Activated naive CD4-positive, alpha-beta T cell treated with Interleukin-2 at 50 U/mL for 16 hours (primary cell): Measurements from ENCODE around the gene NOXRED1.
A peak's percentile ranks its signal among the peaks of the same experiment; 100 is the strongest.

Experiments used
- DNase-seq: peaks from one replicate; pipeline ENCODE4 v3.0.0-alpha.2; 2020

The NOXRED1 gene

DNA sequence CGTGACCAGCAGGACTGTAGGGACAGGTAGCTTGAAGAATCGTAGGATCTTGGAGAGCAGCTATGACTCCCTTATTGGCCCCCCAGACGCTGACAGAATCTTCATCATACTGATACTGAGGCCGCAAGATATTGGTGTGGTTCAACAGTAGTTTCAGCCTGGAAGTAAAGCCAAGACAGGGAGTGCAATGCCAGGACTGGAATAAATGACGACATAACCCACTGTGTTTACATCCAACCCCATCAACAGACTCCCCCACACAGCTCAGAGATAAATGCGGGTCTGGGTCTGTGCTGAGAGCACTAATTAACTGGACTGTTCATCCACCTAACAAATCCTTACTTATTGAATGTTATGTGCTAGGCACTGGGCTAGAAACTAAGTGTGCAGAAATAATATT is 16.6 kb downstream of the NOXRED1 start:
- DNase-seq: no peak

DNA sequence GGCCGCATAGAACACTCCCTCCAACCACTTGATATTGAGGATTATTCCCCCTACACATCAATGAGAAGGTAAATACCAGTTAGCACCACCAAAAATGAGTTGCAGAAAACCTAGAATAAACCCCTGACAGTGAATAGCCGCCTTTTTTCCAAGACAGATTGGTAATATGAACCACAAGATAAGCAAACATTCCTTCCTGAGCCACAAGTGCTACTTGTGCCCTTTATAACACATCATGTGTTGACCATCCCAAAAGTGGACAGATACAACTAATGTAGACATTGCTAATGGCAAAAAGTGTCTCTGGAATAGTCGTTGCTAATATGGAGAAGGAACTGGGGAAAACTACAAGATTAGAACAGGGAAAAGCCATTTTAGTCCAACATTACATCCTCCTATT is 17.2 kb downstream of the NOXRED1 start:
- no peak for DNase-seq

DNA sequence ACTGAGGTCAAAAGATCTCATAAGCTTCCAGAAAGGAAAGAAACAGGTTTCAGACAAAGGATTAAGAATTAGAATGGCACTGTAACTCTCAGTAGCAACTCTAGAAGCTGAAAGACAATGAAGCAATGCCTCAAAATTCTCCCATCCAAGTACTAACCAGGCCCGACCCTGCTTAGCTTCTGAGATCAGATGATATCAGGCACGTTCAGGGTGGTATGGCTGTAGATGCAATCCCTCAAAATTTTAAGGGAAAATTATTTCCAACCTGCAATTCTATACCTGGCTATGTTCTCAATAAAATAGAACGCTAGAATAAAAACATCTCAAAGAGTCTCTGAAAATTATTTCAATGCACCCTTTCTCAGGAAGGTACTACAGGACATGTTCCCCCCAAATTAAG is 19.6 kb downstream of the NOXRED1 start:
- DNase-seq: no peak

DNA sequence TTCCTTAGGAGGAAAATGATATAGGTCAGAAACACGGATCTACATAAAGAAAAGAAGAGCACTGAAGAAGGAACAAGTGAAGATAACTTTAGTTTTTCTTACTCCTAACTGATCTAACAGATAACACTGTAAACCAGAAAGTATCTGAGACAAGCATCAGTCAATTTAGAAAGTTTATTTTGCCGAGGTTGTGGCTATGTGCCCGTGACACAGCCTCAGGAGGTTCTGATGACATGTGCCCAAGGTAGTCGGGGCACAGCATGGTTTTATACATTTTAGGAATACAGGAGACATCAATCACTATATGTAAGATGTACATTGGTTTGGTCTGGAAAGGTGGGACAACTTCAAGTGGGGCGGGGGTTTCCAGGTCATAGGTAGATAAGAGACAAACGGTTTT is 23.1 kb downstream of the NOXRED1 start:
- DNase-seq: no peak

DNA sequence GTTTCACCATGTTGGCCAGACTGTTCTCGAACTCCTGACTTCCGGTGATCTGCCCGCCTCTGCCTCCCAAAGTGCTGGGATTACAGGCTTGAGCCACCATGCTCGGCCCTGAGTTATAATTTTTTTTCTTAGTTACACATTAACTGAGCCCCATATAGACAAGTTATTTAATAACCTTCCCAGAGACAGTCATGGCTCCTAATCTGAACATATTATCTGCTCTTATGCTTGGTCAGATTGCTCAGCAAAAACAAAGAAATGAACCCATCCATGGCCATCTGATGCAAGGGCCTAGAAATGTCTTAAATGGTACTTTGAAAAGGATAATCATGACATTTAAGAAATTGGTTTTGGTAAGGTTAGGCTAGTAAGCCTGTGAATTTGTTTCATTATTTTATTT is 33.1 kb downstream of the NOXRED1 start:
- no peak for DNase-seq

DNA sequence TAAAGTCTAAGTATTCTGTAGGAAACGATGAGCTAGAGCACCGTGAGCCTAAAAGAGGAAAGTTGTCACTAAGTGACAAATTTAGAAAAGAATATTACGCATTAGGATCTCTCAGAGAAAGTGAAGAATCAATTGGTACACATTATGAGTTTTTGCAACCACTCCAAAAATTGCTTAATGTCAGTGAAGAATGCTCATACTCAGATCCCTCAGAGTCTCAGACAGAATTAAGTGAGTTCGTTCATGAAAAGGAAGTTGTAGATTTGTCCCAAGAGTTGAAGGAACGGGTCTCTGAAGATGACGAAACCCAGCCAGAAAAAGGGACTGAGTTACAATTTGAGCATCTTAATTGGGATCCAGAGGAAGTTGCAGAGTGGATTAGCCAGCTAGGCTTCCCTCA is 44.6 kb downstream of the NOXRED1 start:
- DNase-seq: no peak

DNA sequence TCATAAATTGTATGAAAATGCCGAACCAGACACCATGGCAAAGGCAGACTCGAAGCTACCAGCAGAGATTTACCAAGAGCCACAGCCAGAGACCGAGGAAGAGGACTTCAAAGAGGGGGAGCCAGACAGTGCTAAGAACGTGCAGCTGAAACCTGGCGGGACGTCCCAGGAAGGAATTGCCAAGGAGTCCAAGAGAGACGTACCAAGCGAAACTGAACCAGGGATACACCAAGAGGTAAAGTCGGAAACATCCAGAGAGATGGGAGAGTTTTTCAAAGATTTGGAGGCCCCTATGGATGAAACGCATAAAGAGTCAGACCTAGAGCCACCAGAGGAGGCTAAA is 45.9 kb downstream of the NOXRED1 start:
- DNase-seq: no peak

DNA sequence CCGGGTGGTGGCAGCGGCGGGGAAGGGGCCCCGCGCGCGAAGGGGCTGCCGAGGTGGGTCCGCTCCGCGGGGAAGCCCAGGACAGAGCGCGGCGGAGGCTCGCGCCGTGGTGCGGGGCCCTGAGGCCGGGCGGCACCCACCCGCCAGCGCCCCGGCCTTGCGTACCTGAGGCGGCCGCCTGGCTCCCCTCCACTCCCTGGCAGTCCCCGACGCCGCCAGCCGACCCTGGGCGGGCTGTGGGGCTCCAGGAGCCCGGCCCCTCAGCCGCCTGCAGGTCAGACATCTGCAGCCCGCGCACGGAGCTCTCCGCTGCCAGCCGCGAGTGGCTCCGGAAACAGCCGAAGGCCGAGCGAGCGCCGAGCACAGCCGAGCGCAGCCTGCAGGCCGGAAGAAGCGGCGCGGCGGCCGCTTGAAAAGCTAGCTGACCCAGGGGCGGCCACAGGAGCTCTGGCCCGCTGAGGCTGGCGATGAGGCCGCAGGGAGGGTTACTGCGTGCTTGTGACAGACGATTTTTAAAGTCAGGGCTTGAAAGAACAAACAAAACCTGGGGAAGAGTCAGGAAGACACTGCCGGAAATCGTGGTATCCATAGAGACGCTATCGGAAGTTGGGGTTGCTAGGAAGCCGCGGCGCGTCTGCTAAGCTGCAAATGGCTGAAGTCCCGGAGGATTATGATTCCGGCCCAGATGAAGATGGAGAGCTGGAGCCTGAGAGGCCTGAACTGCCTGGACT is 46.4 kb downstream of the NOXRED1 start, which contains the start of the genes SAMD15 and TMED8:
SAMD15 (plus strand) TSS at position 609 of the 731 bp plus-strand sequence; CDS start at position 649, 40 bp downstream.
TMED8 (minus strand) TSS at position 324 of the 731 bp plus-strand sequence; CDS start at position 283, 41 bp downstream.
- peak; percentile 86 for DNase-seq

DNA sequence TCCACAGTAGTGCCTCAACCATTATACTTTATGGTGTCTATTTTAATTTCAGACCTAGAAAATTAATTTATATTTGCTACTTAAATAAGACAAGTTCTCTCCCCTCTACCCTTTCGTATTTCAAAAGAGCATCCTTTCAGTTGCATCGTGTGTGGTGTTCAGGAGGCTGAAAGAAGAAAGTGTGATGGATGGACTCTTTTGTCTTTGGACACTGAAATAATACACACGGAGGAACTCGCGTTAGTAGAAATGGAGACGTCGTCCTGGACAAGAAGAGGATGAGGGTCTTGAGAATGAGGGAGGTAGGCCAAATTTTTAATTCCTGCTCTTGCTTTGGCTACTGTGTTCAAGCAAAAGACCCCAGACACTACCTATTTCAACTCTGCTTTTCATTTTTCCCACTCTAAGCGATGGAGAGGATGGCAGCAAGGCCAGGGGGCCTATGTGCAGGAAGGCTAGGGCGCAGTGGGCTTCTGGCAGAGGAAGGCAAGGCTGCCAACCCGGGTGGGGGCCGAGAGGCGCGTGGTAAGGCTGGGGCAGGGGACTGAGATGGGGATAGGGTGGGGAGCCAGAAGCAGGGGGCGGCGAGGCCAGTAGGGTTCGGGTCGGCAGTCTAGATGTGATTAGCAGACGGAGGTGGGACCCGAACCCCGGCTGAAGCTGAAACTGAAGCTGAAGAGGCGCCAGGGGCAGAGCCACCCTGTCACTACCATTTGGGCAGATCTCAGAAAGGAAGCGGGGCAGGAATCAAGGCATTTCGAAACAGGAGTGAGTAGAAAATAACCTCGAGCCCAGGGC is 47.2 kb downstream of the NOXRED1 start:
- peak; percentile 43 for DNase-seq

DNA sequence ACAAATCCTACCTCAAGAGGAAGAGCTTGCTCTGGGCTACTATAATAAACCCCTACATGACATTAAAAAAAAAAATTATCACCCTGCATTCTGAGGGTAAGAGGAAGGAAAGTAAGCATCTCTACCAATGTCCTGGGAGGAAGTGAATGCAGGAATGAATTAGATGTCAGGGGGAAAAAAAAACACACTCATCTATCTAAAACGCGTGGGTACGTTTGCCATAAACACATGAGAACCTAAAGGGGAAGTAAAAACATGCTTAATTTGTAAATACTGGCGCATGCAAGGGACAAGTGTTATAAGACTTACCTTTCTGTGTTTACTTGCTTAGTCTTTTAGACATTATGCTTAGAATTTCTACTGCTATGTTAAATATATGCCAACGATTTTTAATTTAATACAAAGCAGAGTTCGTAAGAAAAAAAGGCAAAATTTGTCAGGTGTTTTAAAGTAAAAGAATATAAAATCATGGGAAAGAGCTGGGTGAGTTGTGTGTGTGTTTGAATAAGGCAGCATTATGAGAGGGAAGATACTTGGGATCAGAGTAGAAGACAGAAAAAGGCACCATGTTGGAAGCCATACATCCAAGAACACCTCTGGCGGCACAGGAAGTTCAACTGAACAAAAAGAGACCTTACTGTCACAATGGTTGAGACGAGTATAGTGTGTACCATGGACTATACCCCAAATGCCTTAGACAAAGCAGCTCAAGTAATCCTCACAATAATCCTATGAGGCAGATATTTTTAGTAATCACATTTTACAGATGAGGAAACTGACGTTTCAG is 48.0 kb downstream of the NOXRED1 start:
- no peak for DNase-seq

DNA sequence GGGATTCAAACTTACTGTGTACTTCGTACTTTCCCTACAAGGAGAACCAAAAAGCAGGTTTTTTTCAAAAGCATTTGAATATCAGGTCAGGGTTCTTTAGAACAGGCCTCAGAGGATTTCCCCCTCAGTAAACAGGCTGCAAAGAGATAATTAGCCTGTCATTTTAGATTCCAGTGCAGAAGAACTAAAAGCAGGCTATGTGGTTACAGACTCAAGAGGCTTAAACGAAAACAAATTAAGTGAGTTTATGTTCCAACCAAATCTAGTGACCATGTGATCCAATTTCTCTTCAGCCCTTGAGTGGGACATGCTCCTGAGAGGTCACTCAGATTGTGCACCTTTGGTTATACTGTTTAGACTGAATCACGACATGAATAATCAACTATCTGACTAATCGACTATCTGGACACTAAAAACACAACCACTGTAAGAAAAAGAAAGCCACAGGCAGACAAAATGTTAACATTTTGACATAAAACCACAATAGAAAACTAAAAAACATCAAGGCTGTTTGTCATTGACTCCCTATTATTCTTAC is 51.0 kb downstream of the NOXRED1 start:
- DNase-seq: no peak

DNA sequence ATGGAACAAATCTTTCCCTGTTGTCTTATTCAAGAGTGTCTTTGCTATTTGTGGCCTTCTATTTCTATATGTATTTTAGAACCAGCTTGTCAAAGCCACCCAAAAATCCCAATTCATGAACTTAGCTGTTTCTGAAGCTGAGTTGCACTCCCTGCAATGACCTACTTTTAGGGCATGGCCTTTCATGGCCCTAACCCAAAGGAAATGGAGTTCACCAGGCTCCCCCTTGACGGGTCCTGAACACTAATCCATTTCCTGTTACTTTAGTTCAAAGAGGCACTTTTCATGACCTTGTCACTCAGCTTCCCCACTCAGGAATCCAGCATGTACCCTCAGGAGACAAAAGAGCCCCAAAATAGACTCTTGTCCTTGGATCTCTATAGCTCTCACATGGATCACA is 54.0 kb downstream of the NOXRED1 start:
- DNase-seq: no peak

DNA sequence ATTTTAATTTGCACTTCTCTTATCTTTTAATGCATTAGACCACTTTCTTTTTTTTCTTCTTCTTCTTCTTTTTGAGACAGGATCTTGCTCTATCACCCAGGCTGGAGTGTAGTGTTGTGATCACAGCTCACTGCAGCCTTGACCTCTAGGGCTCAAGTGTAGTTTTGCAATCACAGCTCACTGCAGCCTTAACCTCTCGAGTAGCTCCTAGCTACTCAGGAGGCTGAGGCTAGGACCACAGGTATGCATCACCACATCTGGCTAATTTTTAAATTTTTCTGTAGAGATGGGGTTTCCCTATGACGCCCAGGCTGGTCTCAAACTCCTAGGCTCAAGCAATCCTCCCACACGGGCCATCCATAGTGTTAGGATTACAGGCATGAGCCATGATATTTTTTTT is 59.2 kb downstream of the NOXRED1 start:
- DNase-seq: no peak

DNA sequence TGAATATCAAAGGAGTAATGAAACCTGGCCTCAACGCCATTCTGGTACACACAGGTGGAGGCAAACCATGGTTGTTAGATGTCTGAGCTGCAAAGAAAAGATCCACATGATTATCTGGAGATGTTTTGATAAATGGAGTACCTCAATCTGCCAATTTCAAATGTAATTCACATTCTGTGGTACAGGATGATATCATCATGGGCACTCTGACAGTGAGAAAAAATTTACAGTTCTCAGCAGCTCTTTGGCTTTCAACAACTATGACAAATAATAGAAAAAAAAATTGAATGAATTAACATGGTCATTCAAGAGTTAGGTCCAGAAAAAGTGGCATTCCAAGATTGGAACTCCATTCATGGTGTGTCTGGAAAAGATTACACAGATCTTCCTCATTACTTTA is 63.7 kb downstream of the NOXRED1 start:
- DNase-seq: no peak

DNA sequence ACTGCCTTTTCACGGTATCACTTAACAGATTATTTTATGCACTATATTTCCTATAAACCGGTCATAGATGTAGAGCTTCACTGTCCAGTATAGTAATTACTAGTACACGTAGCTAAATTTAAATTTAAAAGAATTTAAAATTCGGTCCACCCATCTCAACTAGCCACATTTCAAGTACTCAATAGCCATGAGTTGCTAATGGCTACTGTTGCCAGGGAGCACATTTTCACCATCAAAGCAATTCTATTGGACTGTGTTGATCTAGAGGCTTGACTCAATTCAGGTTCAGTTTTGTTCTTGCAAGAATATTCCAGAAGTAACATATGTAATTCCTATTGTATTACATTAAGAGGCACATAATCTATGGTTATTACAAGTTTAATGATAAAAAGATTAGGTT is 66.4 kb downstream of the NOXRED1 start:
- no peak for DNase-seq

DNA sequence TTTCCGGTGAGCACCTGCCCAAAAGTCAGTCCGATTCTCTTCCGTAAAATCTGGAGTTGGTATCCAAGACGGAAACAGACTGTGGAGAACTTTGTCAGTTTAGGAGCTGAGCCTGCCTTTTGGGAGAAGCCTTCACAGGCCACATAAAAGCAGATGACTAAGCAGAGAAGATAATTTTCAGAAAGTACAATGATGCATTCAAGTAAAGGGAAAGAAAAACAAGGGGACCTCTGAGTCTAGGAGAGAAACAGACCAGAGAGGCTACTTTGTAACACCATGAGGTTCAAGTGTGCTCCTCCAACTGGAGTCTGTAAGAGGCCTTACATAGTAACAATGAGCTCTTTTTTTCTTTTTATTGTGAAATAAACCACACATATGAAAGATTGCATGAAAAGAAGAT is 67.5 kb downstream of the NOXRED1 start:
- DNase-seq: no peak

DNA sequence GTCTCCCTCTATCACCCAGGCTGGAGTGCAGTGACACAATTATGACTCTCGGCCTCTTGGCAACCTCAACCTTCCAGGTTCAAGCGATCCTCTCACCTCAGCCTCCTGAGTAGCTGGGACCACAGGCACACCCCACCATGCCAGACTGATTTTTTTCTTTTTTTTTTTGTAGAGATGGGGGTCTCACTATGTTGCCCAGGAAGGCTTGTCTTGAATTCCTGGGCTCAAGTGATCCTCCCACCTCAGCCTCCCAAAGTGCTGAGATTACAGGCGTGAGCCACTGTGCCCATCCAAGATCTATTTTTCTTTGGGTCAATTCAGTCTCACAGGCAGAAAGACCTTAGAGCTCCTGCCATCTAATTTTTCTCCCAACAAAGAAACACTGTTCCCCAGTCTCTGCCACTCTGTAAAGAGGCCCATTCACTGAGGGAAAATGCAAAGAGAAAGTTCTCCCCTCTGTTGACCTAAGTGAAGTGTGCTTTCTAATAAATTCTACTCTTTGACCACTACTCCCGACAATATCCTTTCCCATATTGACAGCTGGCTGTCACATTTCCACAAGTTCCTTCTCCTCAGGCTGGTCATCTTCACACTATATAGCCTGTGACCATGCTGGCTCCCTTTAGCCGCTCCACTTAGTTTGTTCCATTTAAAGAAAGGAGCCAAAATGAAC is 69.7 kb downstream of the NOXRED1 start:
- DNase-seq: no peak

DNA sequence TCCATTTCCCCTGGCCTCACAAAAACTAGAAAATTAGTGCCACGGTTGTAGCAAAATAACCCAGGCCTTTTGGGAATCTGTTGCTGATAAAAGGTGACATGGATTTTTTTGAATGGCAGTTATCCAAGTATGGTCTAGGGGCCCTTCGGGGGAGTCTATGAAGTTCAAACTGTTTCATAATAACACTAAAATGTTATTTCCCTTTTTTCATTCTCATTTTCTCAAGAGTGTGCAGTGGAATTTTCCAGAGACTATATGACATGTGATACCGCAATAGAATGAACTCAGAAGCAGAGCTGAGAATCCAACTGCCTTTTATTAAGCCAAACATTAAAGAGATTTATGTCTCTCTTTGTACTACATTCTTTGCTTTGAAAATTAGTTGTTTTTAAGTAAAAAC is 75.6 kb downstream of the NOXRED1 start:
- DNase-seq: no peak

DNA sequence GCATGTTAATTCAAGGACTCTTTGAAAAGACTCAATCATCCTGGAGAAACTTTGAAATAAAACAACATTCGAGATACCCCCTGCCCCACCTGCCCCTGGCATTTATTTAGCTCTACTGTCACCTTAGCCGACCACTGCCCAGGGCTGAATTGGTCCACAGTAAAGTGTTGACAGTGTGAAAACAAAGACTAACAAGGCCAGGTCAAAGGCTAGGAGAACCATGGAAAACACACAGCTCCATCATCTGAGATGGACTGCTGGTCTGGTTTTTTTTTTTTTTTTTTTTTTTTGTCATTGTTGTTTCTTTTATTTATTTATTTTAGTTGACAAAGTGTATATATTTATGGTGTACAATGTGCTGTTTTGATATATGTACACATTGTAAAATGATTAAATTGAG is 76.8 kb downstream of the NOXRED1 start:
- DNase-seq: no peak

DNA sequence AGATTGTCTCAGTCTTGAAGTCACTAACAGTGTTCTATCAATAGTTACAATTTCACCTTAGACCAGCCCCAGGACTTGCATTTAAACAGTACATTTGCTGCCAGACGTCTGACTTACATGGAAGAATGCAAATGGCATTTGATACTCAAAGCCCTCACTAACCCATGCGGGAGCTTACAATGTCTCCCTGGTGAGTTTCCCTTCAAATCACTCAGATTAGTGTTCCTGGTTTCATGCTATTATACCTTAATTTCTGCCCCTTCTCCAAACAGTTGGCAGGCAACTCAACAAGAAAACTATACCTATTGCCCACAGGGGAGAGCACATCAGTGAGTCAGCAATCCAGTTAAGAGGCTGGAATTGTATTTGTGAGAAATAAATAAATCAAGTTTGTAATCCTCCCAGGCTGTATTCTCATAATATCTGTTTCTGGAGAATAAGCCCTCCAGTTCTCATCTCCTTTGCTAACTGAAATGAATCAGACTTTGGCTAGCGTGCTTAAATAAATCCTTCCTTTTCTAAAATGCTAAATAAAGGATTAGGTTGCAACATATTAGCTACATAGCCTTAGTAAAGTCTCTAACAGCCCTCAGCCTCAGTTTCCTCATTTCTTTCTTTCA is 78.8 kb downstream of the NOXRED1 start:
- no peak for DNase-seq
